Measurements from ENCODE around the gene GJB4.

DNA sequence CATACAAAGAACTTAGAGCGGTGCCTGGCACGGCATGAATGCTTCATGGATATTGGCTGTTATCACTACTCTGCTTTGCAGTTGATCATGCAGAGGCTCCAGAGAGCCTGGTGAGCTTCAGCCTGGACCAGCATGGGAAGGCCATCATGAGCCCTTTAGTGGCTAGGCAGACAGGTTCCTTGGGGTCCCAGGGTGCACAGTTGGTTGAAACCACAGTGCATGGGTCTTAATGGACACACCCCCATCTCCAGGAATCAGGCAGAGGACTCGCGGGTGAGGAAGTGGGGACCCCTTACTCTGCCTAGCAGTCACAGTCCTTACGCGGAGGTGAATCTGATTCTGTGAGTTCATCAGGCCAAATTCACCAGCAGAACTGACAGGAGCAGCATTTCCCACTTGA is 3.6 kb upstream of the GJB4 start:
- TF ChIP-seq POLR2A (IDR thresholded peaks at IDR 0.05) = no peak
- TF ChIP-seq CTCF (IDR thresholded peaks at IDR 0.05) = no peak
